Smooth muscle cell (in vitro differentiated cells): Measurements from ENCODE around the gene SIRPB2. TPM values are rescaled to one million over a fixed set of nuclear protein-coding genes. Genes with fewer than 3 reads are reported as not detected.

Experiments
- DNase-seq: peaks from one replicate; lab custom pipeline; 2025; ENCODE audit not compliant: unreplicated experiment; lab: John Stamatoyannopoulos, UW
- H2AFZ ChIP-seq: fragments of 200-600 bp; sonication (generic); 2 replicates; pipeline ENCODE4 v1.6.0; 2016; ENCODE audit warnings: antibody characterized with exemption, low read depth, mild to moderate bottlenecking
- H3F3A ChIP-seq: fragments of 200-600 bp; sonication (generic); 2 replicates; pipeline ENCODE4 v1.6.0; 2017; ENCODE audit warnings: antibody characterized with exemption, low read depth
- H3K27ac ChIP-seq: fragments of 200-600 bp; sonication (generic); 2 replicates; pipeline ENCODE4 v1.5.1; 2016; ENCODE audit warnings: low read depth, mild to moderate bottlenecking
- H3K27me3 ChIP-seq: fragments of 200-600 bp; sonication (generic); 2 replicates; pipeline ENCODE4 v1.6.1; 2016; ENCODE audit warnings: low read depth, mild to moderate bottlenecking
- H3K36me3 ChIP-seq: fragments of 200-600 bp; sonication (generic); 2 replicates; pipeline ENCODE4 v1.5.1; 2016; ENCODE audit warnings: low read depth
- H3K4me1 ChIP-seq: fragments of 200-600 bp; sonication (generic); 2 replicates; pipeline ENCODE4 v1.5.1; 2016; ENCODE audit warnings: low read depth
- H3K4me2 ChIP-seq: fragments of 200-600 bp; sonication (generic); 2 replicates; pipeline ENCODE4 v1.6.0; 2016; ENCODE audit warnings: mild to moderate bottlenecking
- H3K4me3 ChIP-seq: fragments of 200-600 bp; sonication (generic); 2 replicates; pipeline ENCODE4 v1.5.1; 2016; ENCODE audit warnings: mild to moderate bottlenecking
- H3K79me2 ChIP-seq: fragments of 200-600 bp; sonication (generic); 2 replicates; pipeline ENCODE4 v1.6.0; 2016; ENCODE audit warnings: low read depth, mild to moderate bottlenecking
- H3K9ac ChIP-seq: fragments of 200-600 bp; sonication (generic); 2 replicates; pipeline ENCODE4 v1.6.0; 2016; ENCODE audit warnings: low read depth
- H3K9me3 ChIP-seq: fragments of 200-600 bp; sonication (generic); replicated peaks from 2 replicates; pipeline ENCODE4 v1.5.1; 2016; ENCODE audit warnings: low read depth
- H4K20me1 ChIP-seq: fragments of 200-600 bp; sonication (generic); 2 replicates; pipeline ENCODE4 v1.6.0; 2016; ENCODE audit warnings: low read depth
- CTCF ChIP-seq: fragments of 200-600 bp; sonication (generic); IDR thresholded peaks from 2 replicates; pipeline ENCODE4 v1.5.1; 2017; ENCODE audit warnings: borderline replicate concordance, mild to moderate bottlenecking, antibody characterized with exemption; ENCODE audit not compliant: insufficient read depth, poor library complexity, severe bottlenecking
- WGBS: methylation state at CpG from one replicate; pipeline ENCODE4 v1.1.7; 2016; ENCODE audit warnings: low lambda C conversion rate; 5-methylcytosine and 5-hydroxymethylcytosine counted together
- polyA plus RNA-seq: library from polyadenylated mRNA; unstranded; fragments of >200 nt; fragmentation: Nextera tagmentation; extraction: Ambion mirVana; gene quantifications from 2 replicates; pipeline ENCODE4 v1.2.1, GENCODE V29; 2016
- total RNA-seq: library from RNA; depleted of rRNA; stranded (reverse); fragments of >200 nt; gene quantifications from 2 replicates; pipeline ENCODE4 v1.2.3, GENCODE V29; 2014

SIRPB2 gene
- total and polyA plus RNA-seq, 2 experiments from 2014 or later, result not detected

- Histone ChIP-seq H3F3A (no peaks in the 10 kb centered on the region), H4K20me1 (peaks cover 74% of the 10 kb centered on the region), H3K79me2 (peaks cover 58% of the 10 kb centered on the region), H3K36me3 (peaks cover 10% of the 10 kb centered on the region), H3K9ac (no peak overlapping the region), H3K27ac (no peak overlapping the region), H3K4me3 (no peak overlapping the region), H3K9me3 (no peaks in the 10 kb centered on the region), H3K4me1 (peaks cover 7% of the 10 kb centered on the region), H3K27me3 (no peaks in the 10 kb centered on the region), H3K4me2 (no peak overlapping the region), H2AFZ (no peak overlapping the region)
- no peak for TF ChIP-seq CTCF
- DNase-seq, result no peak
- WGBS, result 96% methylated on average over 3 of the region's 3 CpGs
Observed at GRCh38 chr20:1462001-1462400, 29.2 kb downstream of the SIRPB2 start.

- H3K79me2 ChIP-seq, result peaks cover 49% of the 10 kb centered on the region
Observed at GRCh38 chr20:1460275-1460674, 30.9 kb downstream of the SIRPB2 start.

GRCh38 chr20:1457992-1458391 lies 33.2 kb downstream of the SIRPB2 start:
- no peak overlapping the region for H3K9ac ChIP-seq
- TF ChIP-seq CTCF, result no peak
- H3K79me2 ChIP-seq, result peaks cover 26% of the 10 kb centered on the region
- H3K9me3 ChIP-seq, result no peaks in the 10 kb centered on the region
- no peak overlapping the region for H2AFZ ChIP-seq
- no peaks in the 10 kb centered on the region for H3F3A ChIP-seq
- no peak overlapping the region for H3K4me2 ChIP-seq
- H3K4me1 ChIP-seq, result no peaks in the 10 kb centered on the region
- H4K20me1 ChIP-seq, result peaks cover 44% of the 10 kb centered on the region
- WGBS, result 100% methylated on average over 2 of the region's 2 CpGs
- DNase-seq, result no peak
- peaks cover 22% of the 10 kb centered on the region for H3K36me3 ChIP-seq
- no peak overlapping the region for H3K4me3 ChIP-seq
- H3K27ac ChIP-seq, result no peak overlapping the region
- no peaks in the 10 kb centered on the region for H3K27me3 ChIP-seq

More at GRCh38 chr20:1460275-1460674, 30.9 kb downstream of the SIRPB2 start:
- H3K4me3 ChIP-seq, result no peak overlapping the region
- no peak for DNase-seq
- no peaks in the 10 kb centered on the region for H3F3A ChIP-seq
- no peak overlapping the region for H3K9ac ChIP-seq
- H3K36me3 ChIP-seq, result peaks cover 10% of the 10 kb centered on the region
- H3K9me3 ChIP-seq, result no peaks in the 10 kb centered on the region
- no peak overlapping the region for H3K4me2 ChIP-seq
- no peak overlapping the region for H3K27ac ChIP-seq
- H2AFZ ChIP-seq, result no peak overlapping the region
- H3K4me1 ChIP-seq, result no peaks in the 10 kb centered on the region
- peaks cover 66% of the 10 kb centered on the region for H4K20me1 ChIP-seq
- H3K27me3 ChIP-seq, result no peaks in the 10 kb centered on the region
- TF ChIP-seq CTCF, result no peak
- WGBS, result 100% methylated on average over 2 of the region's 2 CpGs

- H3K9ac ChIP-seq, result no peak overlapping the region
- peaks cover 30% of the 10 kb centered on the region for H4K20me1 ChIP-seq
- DNase-seq, result no peak
- H3K27ac ChIP-seq, result no peak overlapping the region
- H3F3A ChIP-seq, result no peaks in the 10 kb centered on the region
- no peak overlapping the region for H3K4me2 ChIP-seq
- 79% methylated on average over 5 of the region's 5 CpGs for WGBS
- no peak for TF ChIP-seq CTCF
- no peaks in the 10 kb centered on the region for H3K27me3 ChIP-seq
- no peak overlapping the region for H2AFZ ChIP-seq
- peaks cover 20% of the 10 kb centered on the region for H3K79me2 ChIP-seq
- H3K4me3 ChIP-seq, result no peak overlapping the region
- peaks cover 39% of the 10 kb centered on the region for H3K36me3 ChIP-seq
- no peaks in the 10 kb centered on the region for H3K9me3 ChIP-seq
- H3K4me1 ChIP-seq, result no peaks in the 10 kb centered on the region
Observed at GRCh38 chr20:1456300-1456699, 34.9 kb downstream of the SIRPB2 start.
